Activated CD8-positive, alpha-beta memory T cell treated with anti-CD3 and anti-CD28 coated beads for 1 hour (primary cell): ENCODE data around the gene GGA1.

Experiments
- DNase-seq, 2 donors: peaks; one replicate each; pipeline ENCODE4 v3.0.0-alpha.2; 2020; ENCODE audit warnings: low read depth in 1 of 2; ENCODE audit errors: extremely low read depth in 1 of 2

The GGA1 gene

GRCh38 chr22:37608477-37609239, at the start of gene GGA1:
Gene GGA1, plus strand, starts transcription at chr22:37608834. Its CDS starts 27 bp downstream, at chr22:37608861.
- DNase-seq: peak; percentile 90

- DNase-seq: no peak
Observed at GRCh38 chr22:37559521-37559900, 49.1 kb upstream of the GGA1 start.

GRCh38 chr22:37559901-37560607, 48.6 kb upstream of the GGA1 start, which contains the start of gene CDC42EP1:
Gene CDC42EP1, plus strand, starts transcription at chr22:37560480. Its CDS starts 5,870 bp downstream, at chr22:37566350.
- no peak for DNase-seq

GRCh38 chr22:37560608-37561211, 47.9 kb upstream of the GGA1 start:
- no peak for DNase-seq

- peak; percentile 55 to 60 for DNase-seq
Observed at GRCh38 chr22:37561212-37562048, 47.2 kb upstream of the GGA1 start.

- no peak for DNase-seq
Observed at GRCh38 chr22:37562049-37562875, 46.4 kb upstream of the GGA1 start.

GRCh38 chr22:37563153-37564081, 45.2 kb upstream of the GGA1 start:
- DNase-seq: no peak

GRCh38 chr22:37564111-37564711, 44.4 kb upstream of the GGA1 start:
- no peak for DNase-seq

GRCh38 chr22:37565830-37566229, 42.8 kb upstream of the GGA1 start:
- DNase-seq: no peak

GRCh38 chr22:37566329-37566837, 42.3 kb upstream of the GGA1 start:
- DNase-seq: no peak

GRCh38 chr22:37566903-37567798, 41.5 kb upstream of the GGA1 start:
- peak; percentile 68 to 85 for DNase-seq

- DNase-seq: no peak
Observed at GRCh38 chr22:37568012-37568411, 40.6 kb upstream of the GGA1 start.

- no peak for DNase-seq
Observed at GRCh38 chr22:37568448-37569008, 40.1 kb upstream of the GGA1 start.

- DNase-seq: no peak
Observed at GRCh38 chr22:37569009-37569920, 39.4 kb upstream of the GGA1 start.

- DNase-seq: no peak
Observed at GRCh38 chr22:37569921-37570660, 38.5 kb upstream of the GGA1 start.
